ENCODE measurements around the gene BAIAP2.
A peak's percentile ranks its signal among the peaks of the same experiment; 100 is the strongest.
"Not testable (repeated sequence)": the region's sequence is repeated elsewhere in the genome, so short reads cannot be mapped to it uniquely, and the experiment has no call there.

Gene BAIAP2

GRCh38 chr17:81138500-81138899 is 103.5 kb downstream of the BAIAP2 start:
- no peak overlapping the region for H3K9ac ChIP-seq (ENCODE audit: low read length in 2 of 2)
- H3K9me3 ChIP-seq (ENCODE audit: control insufficient read depth in 2 of 2, low read length in 2 of 2), result no peaks in the 10 kb centered on the region
- peaks cover 7% of the 10 kb centered on the region for H3K4me1 ChIP-seq (ENCODE audit: control insufficient read depth, insufficient read depth, low read length)
- no peak overlapping the region for H3K27ac ChIP-seq (ENCODE audit: low read length)
- no peaks in the 10 kb centered on the region for H3K36me3 ChIP-seq (ENCODE audit: control insufficient read depth in 2 of 2, insufficient read depth in 2 of 2, low read length in 2 of 2)
- no peak overlapping the region for H3K4me3 ChIP-seq (ENCODE audit: low read length in 2 of 2)
- H3K27me3 ChIP-seq (ENCODE audit: control insufficient read depth in 1 of 2, insufficient read depth in 2 of 2, low read length in 2 of 2), result no peaks in the 10 kb centered on the region

GRCh38 chr17:81139428-81139827 is 104.5 kb downstream of the BAIAP2 start:
- H3K9ac ChIP-seq (ENCODE audit: low read length in 2 of 2), result no peak overlapping the region
- H3K4me1 ChIP-seq (ENCODE audit: control insufficient read depth, insufficient read depth, low read length), result peaks cover 7% of the 10 kb centered on the region
- H3K9me3 ChIP-seq (ENCODE audit: control insufficient read depth in 2 of 2, low read length in 2 of 2), result no peaks in the 10 kb centered on the region
- no peak overlapping the region for H3K27ac ChIP-seq (ENCODE audit: low read length)
- H3K27me3 ChIP-seq (ENCODE audit: control insufficient read depth in 1 of 2, insufficient read depth in 2 of 2, low read length in 2 of 2), result no peaks in the 10 kb centered on the region
- H3K4me3 ChIP-seq (ENCODE audit: low read length in 2 of 2), result no peak overlapping the region
- H3K36me3 ChIP-seq (ENCODE audit: control insufficient read depth in 2 of 2, insufficient read depth in 2 of 2, low read length in 2 of 2), result no peaks in the 10 kb centered on the region

GRCh38 chr17:81140018-81140417 is 105.1 kb downstream of the BAIAP2 start:
- H3K36me3 ChIP-seq (ENCODE audit: control insufficient read depth in 2 of 2, insufficient read depth in 2 of 2, low read length in 2 of 2), result no peaks in the 10 kb centered on the region
- H3K4me1 ChIP-seq (ENCODE audit: control insufficient read depth, insufficient read depth, low read length), result peaks cover 7% of the 10 kb centered on the region
- no peak overlapping the region for H3K9ac ChIP-seq (ENCODE audit: low read length in 2 of 2)
- no peaks in the 10 kb centered on the region for H3K27me3 ChIP-seq (ENCODE audit: control insufficient read depth in 1 of 2, insufficient read depth in 2 of 2, low read length in 2 of 2)
- no peaks in the 10 kb centered on the region for H3K9me3 ChIP-seq (ENCODE audit: control insufficient read depth in 2 of 2, low read length in 2 of 2)
- H3K4me3 ChIP-seq (ENCODE audit: low read length in 2 of 2), result no peak overlapping the region
- H3K27ac ChIP-seq (ENCODE audit: low read length), result no peak overlapping the region

GRCh38 chr17:81140695-81141094 is 105.7 kb downstream of the BAIAP2 start:
- no peaks in the 10 kb centered on the region for H3K9me3 ChIP-seq (ENCODE audit: control insufficient read depth in 2 of 2, low read length in 2 of 2)
- H3K27ac ChIP-seq (ENCODE audit: low read length), result no peak overlapping the region
- peaks cover 7% of the 10 kb centered on the region for H3K4me1 ChIP-seq (ENCODE audit: control insufficient read depth, insufficient read depth, low read length)
- no peak overlapping the region for H3K9ac ChIP-seq (ENCODE audit: low read length in 2 of 2)
- H3K27me3 ChIP-seq (ENCODE audit: control insufficient read depth in 1 of 2, insufficient read depth in 2 of 2, low read length in 2 of 2), result no peaks in the 10 kb centered on the region
- H3K4me3 ChIP-seq (ENCODE audit: low read length in 2 of 2), result no peak overlapping the region
- no peaks in the 10 kb centered on the region for H3K36me3 ChIP-seq (ENCODE audit: control insufficient read depth in 2 of 2, insufficient read depth in 2 of 2, low read length in 2 of 2)

- no peaks in the 10 kb centered on the region for H3K27me3 ChIP-seq (ENCODE audit: control insufficient read depth in 1 of 2, insufficient read depth in 2 of 2, low read length in 2 of 2)
- H3K4me1 ChIP-seq (ENCODE audit: control insufficient read depth, insufficient read depth, low read length), result peaks cover 7% of the 10 kb centered on the region
- no peak overlapping the region for H3K9ac ChIP-seq (ENCODE audit: low read length in 2 of 2)
- no peaks in the 10 kb centered on the region for H3K9me3 ChIP-seq (ENCODE audit: control insufficient read depth in 2 of 2, low read length in 2 of 2)
- H3K4me3 ChIP-seq (ENCODE audit: low read length in 2 of 2), result peak overlapping the region in 1 of 2 donors; percentile 22
- H3K27ac ChIP-seq (ENCODE audit: low read length), result no peak overlapping the region
- H3K36me3 ChIP-seq (ENCODE audit: control insufficient read depth in 2 of 2, insufficient read depth in 2 of 2, low read length in 2 of 2), result no peaks in the 10 kb centered on the region
Measured at GRCh38 chr17:81142301-81143199, 107.6 kb downstream of the BAIAP2 start.

GRCh38 chr17:81143200-81143527 is 108.2 kb downstream of the BAIAP2 start:
- Histone ChIP-seq H3K27ac (ENCODE audit: low read length) (no peak overlapping the region), H3K36me3 (ENCODE audit: control insufficient read depth in 2 of 2, insufficient read depth in 2 of 2, low read length in 2 of 2) (no peaks in the 10 kb centered on the region), H3K9ac (ENCODE audit: low read length in 2 of 2) (no peak overlapping the region), H3K27me3 (ENCODE audit: control insufficient read depth in 1 of 2, insufficient read depth in 2 of 2, low read length in 2 of 2) (no peaks in the 10 kb centered on the region), H3K4me3 (ENCODE audit: low read length in 2 of 2) (peak overlapping the region in 1 of 2 donors; percentile 22), H3K9me3 (ENCODE audit: control insufficient read depth in 2 of 2, low read length in 2 of 2) (no peaks in the 10 kb centered on the region), H3K4me1 (ENCODE audit: control insufficient read depth, insufficient read depth, low read length) (peaks cover 7% of the 10 kb centered on the region)

GRCh38 chr17:81143717-81144422 is 108.9 kb downstream of the BAIAP2 start:
- Histone ChIP-seq H3K9ac (ENCODE audit: low read length in 2 of 2) (no peak overlapping the region), H3K27me3 (ENCODE audit: control insufficient read depth in 1 of 2, insufficient read depth in 2 of 2, low read length in 2 of 2) (no peaks in the 10 kb centered on the region), H3K4me1 (ENCODE audit: control insufficient read depth, insufficient read depth, low read length) (peaks cover 7% of the 10 kb centered on the region), H3K4me3 (ENCODE audit: low read length in 2 of 2) (no peak overlapping the region), H3K9me3 (ENCODE audit: control insufficient read depth in 2 of 2, low read length in 2 of 2) (no peaks in the 10 kb centered on the region), H3K36me3 (ENCODE audit: control insufficient read depth in 2 of 2, insufficient read depth in 2 of 2, low read length in 2 of 2) (no peaks in the 10 kb centered on the region), H3K27ac (ENCODE audit: low read length) (no peak overlapping the region)

- H3K27ac ChIP-seq (ENCODE audit: low read length), result no peak overlapping the region
- peaks cover 7% of the 10 kb centered on the region for H3K4me1 ChIP-seq (ENCODE audit: control insufficient read depth, insufficient read depth, low read length)
- H3K4me3 ChIP-seq (ENCODE audit: low read length in 2 of 2), result no peak overlapping the region
- H3K9me3 ChIP-seq (ENCODE audit: control insufficient read depth in 2 of 2, low read length in 2 of 2), result no peaks in the 10 kb centered on the region
- no peak overlapping the region for H3K9ac ChIP-seq (ENCODE audit: low read length in 2 of 2)
- no peaks in the 10 kb centered on the region for H3K27me3 ChIP-seq (ENCODE audit: control insufficient read depth in 1 of 2, insufficient read depth in 2 of 2, low read length in 2 of 2)
- H3K36me3 ChIP-seq (ENCODE audit: control insufficient read depth in 2 of 2, insufficient read depth in 2 of 2, low read length in 2 of 2), result no peaks in the 10 kb centered on the region
Measured at GRCh38 chr17:81144423-81144781, 109.5 kb downstream of the BAIAP2 start.

GRCh38 chr17:81146208-81146607 is 111.3 kb downstream of the BAIAP2 start:
- H3K27ac ChIP-seq (ENCODE audit: low read length); H3K27me3 ChIP-seq (ENCODE audit: control insufficient read depth in 1 of 2, insufficient read depth in 2 of 2, low read length in 2 of 2); H3K9ac ChIP-seq (ENCODE audit: low read length in 2 of 2); H3K36me3 ChIP-seq (ENCODE audit: control insufficient read depth in 2 of 2, insufficient read depth in 2 of 2, low read length in 2 of 2); H3K9me3 ChIP-seq (ENCODE audit: control insufficient read depth in 2 of 2, low read length in 2 of 2); H3K4me3 ChIP-seq (ENCODE audit: low read length in 2 of 2): not testable (repeated sequence)
- H3K4me1 ChIP-seq (ENCODE audit: control insufficient read depth, insufficient read depth, low read length), result peaks cover 11% of the 10 kb centered on the region

GRCh38 chr17:81147701-81148100 is 112.8 kb downstream of the BAIAP2 start:
- H3K4me1 ChIP-seq (ENCODE audit: control insufficient read depth, insufficient read depth, low read length), result peaks cover 7% of the 10 kb centered on the region
- no peak overlapping the region for H3K4me3 ChIP-seq (ENCODE audit: low read length in 2 of 2)
- no peaks in the 10 kb centered on the region for H3K36me3 ChIP-seq (ENCODE audit: control insufficient read depth in 2 of 2, insufficient read depth in 2 of 2, low read length in 2 of 2)
- H3K9me3 ChIP-seq (ENCODE audit: control insufficient read depth in 2 of 2, low read length in 2 of 2), result no peaks in the 10 kb centered on the region
- no peak overlapping the region for H3K9ac ChIP-seq (ENCODE audit: low read length in 2 of 2)
- no peaks in the 10 kb centered on the region for H3K27me3 ChIP-seq (ENCODE audit: control insufficient read depth in 1 of 2, insufficient read depth in 2 of 2, low read length in 2 of 2)
- no peak overlapping the region for H3K27ac ChIP-seq (ENCODE audit: low read length)

- H3K36me3 ChIP-seq (ENCODE audit: control insufficient read depth in 2 of 2, insufficient read depth in 2 of 2, low read length in 2 of 2), result no peaks in the 10 kb centered on the region
- H3K27ac ChIP-seq (ENCODE audit: low read length), result no peak overlapping the region
- H3K4me1 ChIP-seq (ENCODE audit: control insufficient read depth, insufficient read depth, low read length), result peaks cover 4% of the 10 kb centered on the region
- no peaks in the 10 kb centered on the region for H3K27me3 ChIP-seq (ENCODE audit: control insufficient read depth in 1 of 2, insufficient read depth in 2 of 2, low read length in 2 of 2)
- no peak overlapping the region for H3K4me3 ChIP-seq (ENCODE audit: low read length in 2 of 2)
- H3K9me3 ChIP-seq (ENCODE audit: control insufficient read depth in 2 of 2, low read length in 2 of 2), result no peaks in the 10 kb centered on the region
- H3K9ac ChIP-seq (ENCODE audit: low read length in 2 of 2), result no peak overlapping the region
Measured at GRCh38 chr17:81148571-81148970, 113.6 kb downstream of the BAIAP2 start.
